WTC11 (cell line): ENCODE data around the gene AFF3. TPM values are rescaled to one million over a fixed set of nuclear protein-coding genes. Genes with fewer than 3 reads are reported as not detected.

Experiments
- ATAC-seq: fragments of 200-7000 bp; cut with Tn5 transposase; 2 replicates; pipeline ENCODE4 v1.10.0; 2021; ENCODE audit warnings: mild to moderate bottlenecking, moderate library complexity
- CTCF ChIA-PET: fragments of 300-600 bp; sonication (Branson Sonifier 250); formaldehyde crosslinking; loops from one replicate; lab custom pipeline; 2021; ENCODE audit warnings: antibody characterized with exemption; lab: Charles Lee
- POLR2A ChIA-PET: fragments of 350-600 bp; sonication (Branson Sonifier 250); formaldehyde crosslinking; loops from one replicate; lab custom pipeline; 2021; ENCODE audit warnings: antibody characterized with exemption; lab: Charles Lee
- DNase-seq: peaks from one replicate; pipeline ENCODE4 v3.0.0; 2021; ENCODE audit warnings: low spot score
- H3K27ac Mint-ChIP-seq: 2 replicates; pipeline ENCODE4 v1.8.0; 2021; ENCODE audit warnings: mixed read lengths
- H3K27me3 Mint-ChIP-seq: 2 replicates; pipeline ENCODE4 v1.8.0; 2021; ENCODE audit warnings: low read depth, mild to moderate bottlenecking, moderate library complexity, mixed read lengths
- H3K36me3 Mint-ChIP-seq: 2 replicates; pipeline ENCODE4 v1.8.0; 2021; ENCODE audit warnings: mixed read lengths
- H3K4me1 Mint-ChIP-seq: 2 replicates; pipeline ENCODE4 v1.8.0; 2022; ENCODE audit warnings: mixed read lengths
- H3K4me3 Mint-ChIP-seq: 2 replicates; pipeline ENCODE4 v1.8.0; 2021; ENCODE audit warnings: mild to moderate bottlenecking, moderate library complexity, mixed read lengths
- H3K9me3 Mint-ChIP-seq: 2 replicates; pipeline ENCODE4 v1.8.0; 2021; ENCODE audit warnings: mixed read lengths
- ATF1 ChIP-seq: sonication (generic); formaldehyde crosslinking; IDR thresholded peaks from 2 replicates; pipeline ENCODE4 v1.8.1; 2023; ENCODE audit warnings: mild to moderate bottlenecking, moderate library complexity, missing genetic modification reagents
- CBFB ChIP-seq: sonication (generic); formaldehyde crosslinking; IDR thresholded peaks from 2 replicates; pipeline ENCODE4 v1.8.1; 2022; ENCODE audit warnings: mild to moderate bottlenecking, low read depth, missing genetic modification reagents
- CTCF ChIP-seq: fragments of 200-600 bp; IDR thresholded peaks from 2 replicates; pipeline ENCODE4 v1.8.0; 2022; ENCODE audit warnings: antibody characterized with exemption
- E2F4 ChIP-seq: sonication (generic); formaldehyde crosslinking; IDR thresholded peaks from 2 replicates; pipeline ENCODE4 v1.8.1; 2022; ENCODE audit warnings: low read depth, mild to moderate bottlenecking, moderate library complexity, missing genetic modification reagents, borderline replicate concordance
- E2F5 ChIP-seq: sonication (generic); formaldehyde crosslinking; IDR thresholded peaks from 2 replicates; pipeline ENCODE4 v1.8.1; 2022; ENCODE audit warnings: mild to moderate bottlenecking, moderate library complexity, missing genetic modification reagents
- ETV6 ChIP-seq: sonication (generic); formaldehyde crosslinking; IDR thresholded peaks from 2 replicates; pipeline ENCODE4 v1.8.1; 2022; ENCODE audit warnings: mild to moderate bottlenecking, missing genetic modification reagents
- FOXK1 ChIP-seq: sonication (generic); formaldehyde crosslinking; IDR thresholded peaks from 2 replicates; pipeline ENCODE4 v1.8.0; 2022; ENCODE audit warnings: mild to moderate bottlenecking, moderate library complexity, missing genetic modification reagents
- FOXP1 ChIP-seq: sonication (generic); formaldehyde crosslinking; IDR thresholded peaks from 2 replicates; pipeline ENCODE4 v1.8.0; 2022; ENCODE audit warnings: missing genetic modification reagents, mild to moderate bottlenecking, moderate library complexity, borderline replicate concordance
- GRHL2 ChIP-seq: fragments of 250-450 bp; sonication (Bioruptor Pico); IDR thresholded peaks from 2 replicates; pipeline ENCODE4 v1.8.0; 2022; ENCODE audit warnings: mild to moderate bottlenecking, moderate library complexity; ENCODE audit not compliant: insufficient replicate concordance, severe bottlenecking
- JAZF1 ChIP-seq: fragments of 250-450 bp; sonication (Bioruptor Pico); IDR thresholded peaks from 2 replicates; pipeline ENCODE4 v1.9.0; 2021; ENCODE audit warnings: moderate library complexity, mild to moderate bottlenecking, inconsistent platforms
- NR2C2 ChIP-seq: sonication (generic); formaldehyde crosslinking; IDR thresholded peaks from 2 replicates; pipeline ENCODE4 v1.8.0; 2022; ENCODE audit warnings: mild to moderate bottlenecking, missing genetic modification reagents
- NR3C1 ChIP-seq: sonication (generic); formaldehyde crosslinking; conservative IDR thresholded peaks from 2 replicates; pipeline ENCODE4 v1.8.1; 2023; ENCODE audit warnings: low read depth, mild to moderate bottlenecking, missing genetic modification reagents
- PREB ChIP-seq: sonication (generic); formaldehyde crosslinking; IDR thresholded peaks from 2 replicates; pipeline ENCODE4 v1.8.1; 2022; ENCODE audit warnings: mild to moderate bottlenecking, missing genetic modification reagents, moderate library complexity, borderline replicate concordance
- PRRX2 ChIP-seq: fragments of 250-450 bp; sonication (Bioruptor Pico); IDR thresholded peaks from 2 replicates; pipeline ENCODE4 v1.8.0; 2021; ENCODE audit warnings: mild to moderate bottlenecking
- STAT6 ChIP-seq: sonication (generic); formaldehyde crosslinking; conservative IDR thresholded peaks from 2 replicates; pipeline ENCODE4 v1.8.1; 2023; ENCODE audit warnings: mild to moderate bottlenecking, low read depth, missing genetic modification reagents, moderate library complexity
- ZBTB43 ChIP-seq: sonication (generic); formaldehyde crosslinking; IDR thresholded peaks from 2 replicates; pipeline ENCODE4 v1.8.1; 2023; ENCODE audit warnings: mild to moderate bottlenecking, missing genetic modification reagents
- ZNF263 ChIP-seq: sonication (generic); formaldehyde crosslinking; IDR thresholded peaks from 2 replicates; pipeline ENCODE4 v1.8.1; 2022; ENCODE audit warnings: low read depth, mild to moderate bottlenecking, moderate library complexity, missing genetic modification reagents
- ZNF512 ChIP-seq: sonication (generic); formaldehyde crosslinking; IDR thresholded peaks from 2 replicates; pipeline ENCODE4 v1.8.1; 2022; ENCODE audit warnings: missing genetic modification reagents, borderline replicate concordance
- total RNA-seq: library from RNA; stranded (reverse); gene quantifications from 3 replicates; pipeline ENCODE4 v1.2.3, GENCODE V29; 2021

Gene AFF3
- total RNA-seq, 1 experiment from 2014 or later = 1.2 TPM

- TF ChIP-seq E2F4 (CRISPR knock-in tag) (no peak), E2F5 (CRISPR knock-in tag) (no peak), JAZF1 (no peak), GRHL2 (CRISPR knock-in tag) (no peak), NR3C1 (CRISPR knock-in tag) (no peak), FOXP1 (no peak)
- TF ChIP-seq, all 79 proteins: peak for 0
Observed at GRCh38 chr2:100178864-100179263, 36.5 kb upstream of the AFF3 start (continued).

- H3K27me3 Mint-ChIP-seq = peaks cover 44% of the 10 kb centered on the region
- H3K4me1 Mint-ChIP-seq = peaks cover 19% of the 10 kb centered on the region
- TF ChIP-seq CTCF (0 out of 2 replicates have a peak, but pooled peaks have one; percentile 24), PRRX2 (no peak), ZNF263 (no peak)
- ATAC-seq (peak; percentile 90), DNase-seq (peak; percentile 76)
- H3K4me3 Mint-ChIP-seq = no peak overlapping the region
- no peaks in the 10 kb centered on the region for H3K36me3 Mint-ChIP-seq
- peaks cover 8% of the 10 kb centered on the region; the same call in 1 of the 2 replicates for H3K9me3 Mint-ChIP-seq
- CTCF ChIA-PET = interaction anchor here (0.5 to 1.6 kb wide), 7 partner anchors 17 to 483 kb away, joined by 3 to 9 read pairs (median 3); no protein-coding TSS in a partner anchor
- no peak overlapping the region; the same call in 1 of the 2 replicates for H3K27ac Mint-ChIP-seq
- POLR2A ChIA-PET = no interaction called here
Observed at GRCh38 chr2:100178085-100178788, 35.8 kb upstream of the AFF3 start.

- H3K36me3 Mint-ChIP-seq = no peaks in the 10 kb centered on the region
- POLR2A ChIA-PET = no interaction called here
- ATAC-seq (no peak), DNase-seq (no peak)
- no peak overlapping the region for H3K4me3 Mint-ChIP-seq
- peaks cover 31% of the 10 kb centered on the region for H3K27me3 Mint-ChIP-seq
- CTCF ChIA-PET = interaction anchor here (0.6 to 1.6 kb wide), 7 partner anchors 18 to 467 kb away, joined by 3 to 9 read pairs (median 5); no protein-coding TSS in a partner anchor
- H3K27ac Mint-ChIP-seq = no peak overlapping the region
- H3K9me3 Mint-ChIP-seq = peaks cover 8% of the 10 kb centered on the region; the same call in 1 of the 2 replicates
- TF ChIP-seq STAT6 (CRISPR knock-in tag) (no peak), ZNF512 (CRISPR knock-in tag) (no peak), ZBTB43 (CRISPR knock-in tag) (no peak), CBFB (CRISPR knock-in tag) (no peak), ATF1 (no peak), ETV6 (no peak), NR2C2 (CRISPR knock-in tag) (no peak), PREB (CRISPR knock-in tag) (no peak), FOXK1 (CRISPR knock-in tag) (no peak)
- H3K4me1 Mint-ChIP-seq = peaks cover 6% of the 10 kb centered on the region
Observed at GRCh38 chr2:100176925-100177324, 34.5 kb upstream of the AFF3 start.
